Hematopoietic multipotent progenitor cell treated with erythropoietin and hydrocortisone succinate and interleukin-3 and kit ligand, for 17 days (in vitro differentiated cells): Measurements from ENCODE around the gene HLX.

ENCODE experiments used
- DNase-seq: peaks from one replicate; pipeline ENCODE4 v3.0.0-alpha.2; 2015; ENCODE audit warnings: low spot score

The HLX gene

DNA sequence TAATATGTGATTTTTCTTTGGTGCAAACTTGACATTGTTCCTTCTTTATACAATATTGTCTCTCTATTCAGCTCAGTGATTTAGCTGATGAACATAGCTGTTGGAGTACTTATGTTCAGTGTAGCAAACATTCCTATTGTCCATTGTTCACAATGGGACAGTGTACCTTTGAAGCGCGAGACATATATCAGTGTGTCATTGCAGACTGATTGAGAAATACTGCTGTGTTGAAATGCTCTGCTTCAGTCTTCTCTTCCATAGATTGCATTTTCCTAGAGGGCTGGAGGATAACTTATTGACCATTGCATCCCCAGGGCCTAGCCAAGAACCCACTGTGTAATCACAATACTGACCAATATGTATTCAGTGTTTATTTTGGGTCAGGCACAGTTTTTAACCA lies 46.5 kb downstream of the HLX start:
- no peak for DNase-seq

DNA sequence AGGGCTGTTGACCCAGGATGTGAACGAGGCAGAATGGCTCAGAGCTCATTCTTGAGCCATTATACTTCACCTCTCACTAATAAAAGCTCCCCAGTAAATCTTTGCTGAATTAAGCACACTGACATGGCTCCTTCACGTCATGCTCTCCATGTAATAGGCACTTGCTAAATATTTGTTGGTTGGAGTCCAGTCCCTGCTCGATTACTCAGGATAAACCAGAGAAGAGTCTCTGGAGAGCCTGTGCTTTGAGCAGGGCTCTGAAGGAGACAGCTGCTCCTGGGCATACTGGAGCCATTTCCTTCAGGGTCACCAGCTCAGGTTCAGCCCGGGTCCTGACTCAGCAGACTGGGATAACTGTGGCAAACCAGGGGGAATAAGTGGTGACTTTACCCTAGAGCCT lies 46.9 kb downstream of the HLX start:
- no peak for DNase-seq

DNA sequence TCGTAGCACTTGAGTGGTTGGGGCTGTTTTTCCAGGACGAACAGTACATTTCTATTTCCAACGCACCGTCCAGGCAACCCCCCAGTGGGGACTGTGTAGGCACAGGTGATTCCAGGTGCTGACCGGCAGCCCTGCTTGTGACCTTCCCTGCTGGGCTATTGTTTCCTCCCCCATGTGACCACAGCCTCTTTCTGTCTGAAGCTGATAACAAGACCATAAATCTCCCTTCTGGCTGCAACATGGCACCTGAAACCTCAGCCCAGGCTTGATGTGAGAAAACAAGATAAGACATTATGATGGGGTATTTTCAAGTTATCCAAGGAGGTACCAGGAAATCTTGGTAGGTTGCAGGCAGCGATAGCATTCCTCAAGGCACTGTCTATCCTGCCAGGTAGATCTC lies 48.2 kb downstream of the HLX start:
- no peak for DNase-seq

DNA sequence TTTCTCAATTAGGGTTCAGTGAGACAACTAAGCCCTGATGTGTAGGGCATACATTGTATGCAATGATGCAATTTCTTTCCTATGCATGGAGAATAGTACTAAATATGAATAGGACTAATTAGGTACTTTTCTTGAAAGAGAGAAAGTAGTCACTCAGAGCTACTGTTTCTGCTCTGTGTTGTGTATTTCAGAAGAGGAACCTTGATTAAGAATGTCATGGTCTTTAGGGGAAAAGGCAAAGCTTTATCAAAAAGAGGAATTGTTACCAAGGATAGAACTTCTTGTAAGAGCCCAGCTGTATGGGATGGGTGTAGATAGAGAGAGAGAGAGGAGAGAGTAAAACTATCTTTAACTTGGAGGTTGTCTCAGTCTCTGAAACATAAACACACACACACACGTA lies 49.1 kb downstream of the HLX start:
- no peak for DNase-seq

DNA sequence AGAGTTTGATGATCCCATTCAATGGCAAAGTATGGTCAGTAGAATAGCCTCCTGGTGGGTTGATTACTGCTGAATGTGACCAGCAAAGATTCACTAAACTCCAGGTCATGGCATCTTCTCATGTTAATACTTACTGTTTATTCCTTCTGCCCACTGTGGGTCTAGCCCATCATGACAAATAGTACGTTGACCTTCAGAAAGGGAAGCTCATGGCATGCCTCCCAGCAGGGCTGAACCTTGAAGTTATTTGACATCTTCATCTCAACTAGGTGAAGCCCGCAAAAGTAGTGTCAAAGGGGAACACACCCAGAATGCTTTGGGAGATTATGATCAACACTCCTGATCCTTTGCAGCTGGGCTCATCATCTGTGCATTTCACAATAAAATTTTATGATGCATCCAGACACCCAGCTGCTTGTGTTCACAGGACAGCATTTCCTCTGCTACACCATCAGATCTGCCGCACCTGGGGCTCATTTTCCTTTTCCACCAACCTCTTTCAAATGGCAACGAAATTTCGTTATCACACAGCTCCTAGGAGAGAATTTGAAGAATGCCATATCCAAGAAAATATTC lies 49.6 kb downstream of the HLX start:
- no peak for DNase-seq

DNA sequence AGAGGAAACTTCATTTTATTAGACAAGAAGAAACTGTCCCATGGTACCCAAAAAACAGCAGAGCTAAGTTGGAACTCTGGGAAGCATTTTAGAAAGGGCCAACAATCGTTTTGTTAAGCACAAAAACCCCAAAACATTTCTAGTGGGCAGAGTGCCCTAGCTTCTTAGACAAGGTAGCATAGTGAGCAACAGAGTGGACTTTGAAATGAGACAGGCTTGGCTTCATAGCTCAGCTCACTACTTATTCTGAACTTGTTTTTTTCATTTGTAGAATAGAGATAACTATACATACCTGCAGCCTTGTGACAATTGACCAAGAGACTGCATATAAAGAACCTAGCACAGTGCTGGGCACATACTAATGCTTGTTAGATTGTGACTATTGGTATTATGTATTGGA lies 50.1 kb downstream of the HLX start:
- no peak for DNase-seq
